Measurements from ENCODE around the gene SIT1. TPM values are rescaled to one million over a fixed set of nuclear protein-coding genes. Genes with fewer than 3 reads are reported as not detected.

The SIT1 gene
- total RNA-seq, 4 donors from 2014 or later: 0.63 to 3.8 (median 0.95) TPM

- H3K4me3 ChIP-seq (replicated peaks in 1 of 3): no peak overlapping the region
- no peak for TF ChIP-seq POLR2A (IDR thresholded peaks at IDR 0.05)
- TF ChIP-seq, protein P1, sequence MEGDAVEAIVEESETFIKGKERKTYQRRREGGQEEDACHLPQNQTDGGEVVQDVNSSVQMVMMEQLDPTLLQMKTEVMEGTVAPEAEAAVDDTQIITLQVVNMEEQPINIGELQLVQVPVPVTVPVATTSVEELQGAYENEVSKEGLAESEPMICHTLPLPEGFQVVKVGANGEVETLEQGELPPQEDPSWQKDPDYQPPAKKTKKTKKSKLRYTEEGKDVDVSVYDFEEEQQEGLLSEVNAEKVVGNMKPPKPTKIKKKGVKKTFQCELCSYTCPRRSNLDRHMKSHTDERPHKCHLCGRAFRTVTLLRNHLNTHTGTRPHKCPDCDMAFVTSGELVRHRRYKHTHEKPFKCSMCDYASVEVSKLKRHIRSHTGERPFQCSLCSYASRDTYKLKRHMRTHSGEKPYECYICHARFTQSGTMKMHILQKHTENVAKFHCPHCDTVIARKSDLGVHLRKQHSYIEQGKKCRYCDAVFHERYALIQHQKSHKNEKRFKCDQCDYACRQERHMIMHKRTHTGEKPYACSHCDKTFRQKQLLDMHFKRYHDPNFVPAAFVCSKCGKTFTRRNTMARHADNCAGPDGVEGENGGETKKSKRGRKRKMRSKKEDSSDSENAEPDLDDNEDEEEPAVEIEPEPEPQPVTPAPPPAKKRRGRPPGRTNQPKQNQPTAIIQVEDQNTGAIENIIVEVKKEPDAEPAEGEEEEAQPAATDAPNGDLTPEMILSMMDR (IDR thresholded peaks at IDR 0.05): no peak
- H3K9me3 ChIP-seq: no peaks in the 10 kb centered on the region
- H3K27ac ChIP-seq: no peak overlapping the region
- H3K4me1 ChIP-seq: no peaks in the 10 kb centered on the region
- intact Hi-C loops (cut with DNase I): no loop called here
- H3K36me3 ChIP-seq: peaks cover 0 to 6% of the 10 kb centered on the region in 2 donors
- H3K27me3 ChIP-seq: no peaks in the 10 kb centered on the region
- DNase-seq: no peak
- 61 to 66% methylated on average over 2 of the region's 2 CpGs for WGBS, 2 donors
Observed at GRCh38 chr9:35683323-35683722, 32.6 kb upstream of the SIT1 start.

GRCh38 chr9:35682520-35683315 is 32.0 kb upstream of the SIT1 start:
- intact Hi-C loops (cut with DNase I): no loop called here
- H3K4me1 ChIP-seq: no peaks in the 10 kb centered on the region

DNA sequence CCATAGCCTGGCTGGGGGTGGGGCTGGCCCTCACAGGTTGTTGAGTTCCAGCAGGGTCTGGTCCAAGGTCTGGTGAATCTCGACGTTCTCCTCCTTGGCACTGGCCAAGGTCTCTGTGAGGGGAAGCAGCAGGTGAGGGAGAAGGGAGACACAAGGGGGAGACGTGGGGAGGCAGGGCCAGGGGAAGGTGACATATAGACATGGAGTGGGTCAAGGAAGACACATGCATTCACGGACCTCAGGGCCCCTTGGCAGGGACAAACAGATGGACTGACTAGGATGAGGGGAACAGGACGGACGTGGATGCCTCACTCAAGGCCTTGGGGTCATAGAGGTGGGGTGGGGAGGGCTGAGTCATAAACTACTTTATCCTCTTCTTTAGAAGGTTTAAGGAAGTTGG is 31.3 kb upstream of the SIT1 start:
- H3K4me3 ChIP-seq (replicated peaks in 1 of 3): no peak overlapping the region
- H3K27ac ChIP-seq: no peak overlapping the region
- no peak for TF ChIP-seq POLR2A (IDR thresholded peaks at IDR 0.05)
- TF ChIP-seq, protein P1 (IDR thresholded peaks at IDR 0.05): no peak
- H3K4me1 ChIP-seq: no peaks in the 10 kb centered on the region
- H3K9me3 ChIP-seq: no peaks in the 10 kb centered on the region
- H3K36me3 ChIP-seq: peaks cover 0 to 6% of the 10 kb centered on the region in 2 donors
- WGBS, 2 donors: 83 to 86% methylated on average over 6 of the region's 6 CpGs
- no peaks in the 10 kb centered on the region for H3K27me3 ChIP-seq
- no peak for DNase-seq
- intact Hi-C loops (cut with DNase I): no loop called here

More at GRCh38 chr9:35682520-35683315, 32.0 kb upstream of the SIT1 start:
- no peak for DNase-seq
- WGBS, 2 donors: 85 to 89% methylated on average over 10 of the region's 10 CpGs
- TF ChIP-seq, protein P1 (IDR thresholded peaks at IDR 0.05): no peak
- no peak for TF ChIP-seq POLR2A (IDR thresholded peaks at IDR 0.05)
- H3K4me3 ChIP-seq (replicated peaks in 1 of 3): no peak overlapping the region
- H3K36me3 ChIP-seq: peaks cover 0 to 6% of the 10 kb centered on the region in 2 donors
- no peak overlapping the region for H3K27ac ChIP-seq
- no peaks in the 10 kb centered on the region for H3K9me3 ChIP-seq
- no peaks in the 10 kb centered on the region for H3K27me3 ChIP-seq

DNA sequence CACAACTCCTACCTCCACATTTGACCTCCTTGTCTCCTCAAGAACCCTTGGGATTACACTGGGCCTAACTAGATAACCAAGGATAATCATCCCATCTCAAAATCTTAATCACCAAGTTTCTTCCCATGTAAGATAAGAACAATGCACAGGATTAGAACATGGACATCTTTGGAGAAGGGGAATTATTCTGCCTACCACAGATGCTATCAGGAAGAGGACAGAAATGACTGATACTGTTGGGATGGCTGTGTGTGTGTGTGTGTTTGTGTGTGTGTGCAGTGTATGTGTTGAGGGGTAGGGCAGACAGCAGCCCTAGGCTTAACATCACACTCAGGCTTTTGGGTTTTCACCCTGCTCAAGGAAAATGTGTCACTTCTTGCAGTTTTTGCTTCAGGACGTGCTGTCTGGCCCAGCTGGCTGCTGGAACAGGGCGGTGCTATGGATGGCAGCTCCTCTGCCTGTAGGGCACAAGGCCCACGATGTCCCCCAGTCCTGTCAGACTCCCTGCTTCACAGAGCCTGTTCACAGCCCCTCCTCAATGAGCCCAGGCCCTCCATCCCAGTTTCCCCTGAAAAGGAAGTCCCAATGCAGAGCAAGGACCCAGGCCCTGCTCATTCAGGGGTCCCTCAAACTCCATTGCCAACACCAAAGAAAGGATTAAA is 30.7 kb upstream of the SIT1 start:
- 63 to 83% methylated on average over 3 of the region's 3 CpGs for WGBS, 2 donors
- intact Hi-C loops (cut with DNase I): no loop called here
- no peak for DNase-seq
- Histone ChIP-seq H3K36me3 (peaks cover 0 to 6% of the 10 kb centered on the region in 2 donors), H3K4me1 (no peaks in the 10 kb centered on the region), H3K27me3 (no peaks in the 10 kb centered on the region), H3K9me3 (no peaks in the 10 kb centered on the region), H3K27ac (no peak overlapping the region), H3K4me3 (replicated peaks in 1 of 3) (no peak overlapping the region)
- no peak for TF ChIP-seq POLR2A (IDR thresholded peaks at IDR 0.05)
- TF ChIP-seq, protein P1 (IDR thresholded peaks at IDR 0.05): no peak
